SKM-1 (cell line): ENCODE data around the gene IMMP2L.

Source experiments
- DNase-seq: peaks from one replicate; lab custom pipeline; 2025; ENCODE audit not compliant: unreplicated experiment; lab: John Stamatoyannopoulos, UW

IMMP2L gene

DNA sequence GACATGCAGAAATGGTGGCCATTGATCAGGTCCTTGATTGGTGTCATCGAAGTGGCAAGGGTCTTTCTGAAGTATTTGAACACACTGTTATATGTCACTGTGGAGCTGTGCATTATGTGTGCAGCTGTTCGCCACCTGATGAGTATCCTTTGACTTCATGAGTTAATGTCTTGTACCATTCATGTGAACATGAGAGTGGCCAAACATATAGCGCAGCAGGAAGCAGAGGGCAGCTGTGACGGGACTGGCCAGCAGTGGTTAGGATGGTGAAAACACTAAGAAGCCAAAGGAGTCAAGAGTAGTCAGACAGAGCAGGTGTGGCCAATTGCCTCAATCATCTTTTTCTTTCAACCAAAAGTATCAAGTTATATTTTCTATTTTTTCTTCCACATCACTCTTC is 167.4 kb downstream of the IMMP2L start:
- no peak for DNase-seq

DNA sequence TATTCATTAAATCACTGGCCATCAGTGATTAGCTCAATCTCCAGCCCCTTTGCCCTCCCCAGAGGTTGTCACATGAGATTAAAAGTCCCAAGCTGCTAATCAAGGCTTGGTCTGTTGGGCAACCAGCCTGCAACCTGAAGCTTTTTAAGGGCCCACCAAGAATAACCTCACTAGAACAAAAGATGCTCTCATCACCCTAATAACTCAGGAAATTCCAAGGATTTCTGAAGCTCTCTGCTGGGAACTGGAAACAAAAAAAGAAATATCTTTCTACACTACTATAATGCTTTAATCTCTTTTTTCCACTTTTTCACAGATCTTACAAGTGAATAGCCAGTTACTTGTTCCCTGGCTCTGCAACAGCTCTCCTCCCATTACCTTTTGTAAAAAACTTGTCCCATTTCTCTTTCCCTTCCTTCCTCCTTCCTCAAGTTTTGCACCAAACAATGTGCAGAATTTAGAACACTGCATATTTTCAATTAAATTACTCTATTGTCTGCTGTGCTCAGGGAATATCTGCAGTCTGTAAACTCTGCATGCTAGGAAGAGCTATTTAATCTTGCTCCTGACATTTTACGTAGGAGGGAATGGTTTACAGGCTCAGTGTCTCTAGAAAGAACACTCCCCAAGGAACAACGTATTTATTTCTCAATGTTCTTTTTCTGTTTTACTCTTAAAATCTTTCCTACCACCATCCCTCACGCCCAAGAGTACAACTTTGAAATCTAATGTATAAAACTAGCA is 169.1 kb downstream of the IMMP2L start:
- DNase-seq = no peak

GRCh38 chr7:111392294-111392693 is 170.0 kb downstream of the IMMP2L start:
- no peak for DNase-seq

DNA sequence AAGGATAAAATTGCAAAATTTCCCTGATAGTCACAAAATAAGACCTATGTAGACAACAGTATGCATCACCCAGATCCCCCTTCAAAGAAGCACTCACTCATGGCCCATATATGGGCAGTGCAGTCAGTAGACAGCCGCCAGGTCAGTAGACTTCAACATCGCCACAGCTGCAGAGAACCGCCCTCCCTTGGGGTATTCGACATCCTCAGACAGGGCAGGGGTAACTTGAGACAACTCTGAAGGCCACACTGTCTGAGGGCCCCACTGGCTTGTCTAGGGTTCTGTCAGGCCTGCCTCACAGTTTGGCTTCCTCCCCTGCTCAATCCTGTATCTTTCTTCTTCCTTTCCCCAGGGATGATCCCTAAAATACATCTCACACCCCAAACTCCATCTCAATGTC is 172.3 kb downstream of the IMMP2L start:
- no peak for DNase-seq

- DNase-seq = no peak
Measured at GRCh38 chr7:111388912-111389311, 173.4 kb downstream of the IMMP2L start.

DNA sequence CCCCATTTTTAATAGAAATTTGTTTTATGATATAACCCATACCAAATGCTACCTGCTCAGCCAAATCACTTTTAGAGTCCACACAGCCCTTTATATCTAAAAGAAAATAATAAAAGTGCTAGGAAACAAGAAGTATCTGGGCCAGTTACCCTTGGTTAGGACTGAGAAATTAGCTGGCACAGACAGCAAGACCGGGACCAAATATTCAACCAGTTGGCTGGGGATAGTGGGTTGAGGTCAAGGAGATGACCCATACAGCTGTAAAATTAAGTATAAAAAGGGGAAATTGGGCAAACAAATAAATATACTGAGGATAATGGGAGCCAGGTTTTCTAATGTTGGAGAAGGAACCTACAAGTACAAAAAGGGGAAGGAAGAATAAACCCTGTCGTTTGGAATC is 174.3 kb downstream of the IMMP2L start:
- DNase-seq = no peak

DNA sequence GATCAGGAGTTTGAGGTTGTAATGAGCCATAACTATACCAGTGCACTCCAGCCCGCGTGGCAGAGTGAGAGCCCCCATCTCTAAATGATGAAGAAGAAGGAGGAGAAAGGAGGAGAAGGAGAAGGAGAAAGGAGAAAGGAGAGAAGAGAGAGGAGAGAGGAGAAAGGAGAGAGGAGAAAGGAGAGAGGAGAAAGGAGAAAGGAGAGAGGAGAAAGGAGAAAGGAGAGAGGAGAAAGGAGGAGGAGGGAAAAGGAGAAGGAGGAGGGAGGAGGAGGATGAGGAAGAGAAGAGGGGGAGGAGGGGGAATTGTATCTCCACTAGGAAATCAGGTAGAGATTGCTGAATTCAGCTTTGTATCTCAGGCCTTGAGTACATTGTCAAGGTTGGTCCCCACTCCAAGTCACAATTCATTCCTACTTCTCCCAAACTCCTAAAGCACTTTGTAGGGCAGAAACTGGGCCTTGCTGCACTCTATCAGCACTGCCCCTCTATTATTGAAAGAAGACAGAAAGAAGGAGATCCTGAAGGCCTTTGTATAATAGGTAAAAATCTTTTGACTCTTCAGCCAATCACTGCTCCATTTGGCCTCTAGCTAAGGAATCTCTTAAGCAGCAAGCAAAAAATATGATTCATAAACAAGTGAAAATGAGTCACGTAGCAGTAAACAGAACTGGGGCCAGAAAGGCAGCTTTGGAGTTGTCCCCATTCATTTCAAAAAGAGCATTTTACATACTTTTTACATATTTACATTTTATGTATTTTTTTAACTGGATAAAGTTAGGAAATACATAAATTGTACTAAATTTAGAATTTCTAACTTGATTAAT is 178.0 kb downstream of the IMMP2L start:
- no peak for DNase-seq

GRCh38 chr7:111383133-111383532 is 179.2 kb downstream of the IMMP2L start:
- DNase-seq = no peak

GRCh38 chr7:111381590-111381989 is 180.7 kb downstream of the IMMP2L start:
- no peak for DNase-seq

- no peak for DNase-seq
Measured at GRCh38 chr7:111380945-111381344, 181.3 kb downstream of the IMMP2L start.

DNA sequence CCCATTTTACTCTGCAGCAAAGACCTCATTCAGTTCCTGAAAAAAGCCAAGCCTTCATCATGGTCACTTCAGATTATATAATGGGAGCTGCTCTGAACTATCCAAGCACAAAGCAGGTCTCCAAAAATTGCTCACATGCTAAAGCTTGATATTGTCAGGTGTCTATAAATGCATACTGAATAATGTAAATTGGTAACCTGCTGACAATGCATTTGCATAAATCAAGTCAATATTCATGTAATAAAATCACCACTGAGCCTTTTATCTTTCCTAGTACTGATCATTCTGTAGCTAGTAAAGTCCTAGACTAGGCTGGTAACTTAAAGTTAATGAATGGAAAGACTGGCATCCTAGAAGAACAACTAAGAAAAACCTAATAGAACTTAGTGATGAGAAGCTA is 188.3 kb downstream of the IMMP2L start:
- DNase-seq = no peak

DNA sequence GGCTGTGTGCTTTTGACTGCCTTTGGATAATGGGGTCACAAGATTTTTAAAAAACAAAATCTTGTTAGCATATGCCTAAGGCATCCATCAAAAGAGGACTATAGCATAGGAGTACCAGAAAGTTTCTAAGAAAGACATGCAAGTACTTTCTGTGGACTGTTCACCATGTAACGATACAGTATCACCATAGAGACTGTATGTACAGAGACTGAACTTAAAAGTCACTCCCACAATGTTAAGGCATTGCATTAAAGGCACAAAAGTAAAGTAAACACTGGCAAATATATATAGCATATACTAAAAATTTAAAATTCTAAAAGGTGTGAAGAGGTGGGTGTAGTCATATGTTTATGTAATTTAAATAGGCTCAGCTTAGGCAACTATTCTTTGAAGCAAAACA is 190.9 kb downstream of the IMMP2L start:
- DNase-seq = no peak

GRCh38 chr7:111370002-111370401 is 192.3 kb downstream of the IMMP2L start:
- DNase-seq = no peak

DNA sequence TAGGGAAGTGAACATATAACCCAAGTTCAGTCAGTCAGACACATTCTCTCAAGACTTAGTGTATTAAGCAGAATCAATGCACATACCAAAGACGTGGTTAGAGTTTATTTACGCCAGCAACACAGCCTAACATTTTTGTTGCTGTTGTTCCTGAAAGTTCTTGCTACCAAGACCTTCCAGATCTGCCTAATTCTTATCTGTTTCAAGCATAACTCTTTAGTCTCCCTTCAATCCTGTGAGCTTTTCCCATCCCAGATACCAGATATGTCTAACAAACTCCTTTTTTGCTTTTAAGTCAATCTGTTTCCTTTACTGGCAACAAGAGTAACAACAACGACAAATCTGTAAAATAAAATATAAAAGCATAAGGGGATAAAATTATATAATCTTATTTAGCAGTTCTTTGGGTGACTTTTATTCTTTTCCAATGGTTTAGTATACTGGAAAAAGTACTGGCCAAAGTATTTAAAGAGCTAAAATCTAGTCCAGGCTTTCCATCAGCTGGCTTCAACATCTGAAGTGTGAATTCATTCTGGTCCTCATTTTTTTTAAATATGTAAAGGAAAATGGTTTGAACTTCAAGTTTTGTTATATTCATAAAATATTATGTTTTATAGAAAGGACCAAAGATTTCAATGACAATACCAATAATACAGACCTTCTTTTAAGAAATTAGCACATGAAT is 193.8 kb downstream of the IMMP2L start:
- DNase-seq = no peak

DNA sequence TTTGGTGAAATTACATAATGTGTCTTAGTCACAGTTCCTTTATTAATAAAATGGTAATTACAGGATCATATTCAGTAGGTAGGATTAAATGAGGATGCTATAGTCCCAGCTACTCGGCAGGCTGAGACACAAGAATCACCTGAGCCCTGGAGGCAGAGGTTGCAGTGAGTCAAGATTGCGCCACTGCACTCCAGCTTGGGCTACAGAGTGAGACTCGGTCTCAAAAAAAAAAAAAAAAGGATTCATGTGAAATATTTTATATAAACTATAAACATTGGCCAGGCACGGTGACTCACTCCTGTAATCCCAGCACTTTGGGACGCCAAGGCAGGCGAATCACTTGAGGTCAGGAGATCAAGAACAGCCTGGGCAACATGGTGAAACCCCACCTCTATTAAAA is 197.9 kb downstream of the IMMP2L start:
- no peak for DNase-seq

- DNase-seq = no peak
Measured at GRCh38 chr7:111363099-111363498, 199.2 kb downstream of the IMMP2L start.

DNA sequence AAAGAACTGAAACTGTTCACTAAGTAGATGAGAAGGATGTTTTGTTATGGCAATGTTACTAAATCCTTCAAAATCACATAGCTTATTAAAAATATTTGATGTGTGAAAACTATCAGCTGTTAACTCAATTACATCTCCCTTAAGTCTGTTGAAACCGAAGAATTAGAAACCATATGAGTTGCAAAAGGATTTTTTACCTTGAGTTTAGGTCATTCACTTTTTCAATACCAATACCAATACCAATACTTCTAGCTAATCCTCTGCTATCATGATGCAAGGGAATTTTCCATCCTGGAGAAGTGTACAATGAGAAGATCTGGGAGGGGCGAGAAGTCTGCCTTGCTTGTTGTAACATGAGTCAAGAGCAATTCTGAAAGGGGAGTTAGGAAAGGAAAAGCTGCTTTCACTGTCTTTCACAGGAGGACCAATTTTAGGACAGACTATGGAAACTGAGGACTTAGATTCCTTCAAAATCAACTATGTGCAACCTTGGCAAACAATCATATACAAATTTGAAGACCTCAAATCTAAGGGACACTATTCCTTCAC is 199.7 kb downstream of the IMMP2L start:
- no peak for DNase-seq

DNA sequence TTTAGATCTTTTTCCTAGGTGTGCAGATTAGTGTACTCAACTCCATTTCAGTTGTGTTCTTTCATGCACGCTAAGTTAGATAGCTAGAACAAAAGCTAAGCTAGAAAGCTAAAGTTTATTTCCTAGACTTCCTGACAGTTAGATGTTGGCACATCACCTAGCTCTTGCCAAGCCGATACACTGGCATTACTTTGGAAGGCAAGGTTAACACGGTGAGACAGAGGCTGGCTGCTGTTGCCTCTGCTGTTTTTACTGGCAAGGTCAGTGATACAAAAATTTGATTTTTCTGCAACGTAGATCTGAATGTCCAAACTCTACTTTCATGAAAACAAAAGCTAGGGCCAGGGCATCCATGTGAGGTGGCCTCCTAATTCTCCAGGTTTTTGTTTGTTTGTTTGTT is 203.4 kb downstream of the IMMP2L start:
- DNase-seq = no peak

DNA sequence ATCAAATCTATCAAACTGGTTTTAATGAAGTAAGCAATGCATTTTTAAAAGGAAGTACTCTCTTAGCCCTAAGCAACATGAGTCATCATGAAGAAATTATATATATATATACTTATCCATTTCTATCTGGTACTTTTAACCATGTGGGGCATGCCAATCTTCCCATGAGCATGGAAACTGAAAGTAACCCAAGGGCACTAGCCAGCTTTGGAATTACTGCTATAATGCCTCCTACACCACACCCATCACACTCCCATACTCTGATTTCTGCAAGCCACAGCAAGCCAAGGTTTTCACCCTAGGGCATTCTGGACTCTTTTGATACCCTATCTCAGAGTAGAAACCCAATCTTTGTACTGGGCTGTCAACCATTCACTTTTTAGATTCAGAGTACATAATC is 204.6 kb downstream of the IMMP2L start:
- no peak for DNase-seq

DNA sequence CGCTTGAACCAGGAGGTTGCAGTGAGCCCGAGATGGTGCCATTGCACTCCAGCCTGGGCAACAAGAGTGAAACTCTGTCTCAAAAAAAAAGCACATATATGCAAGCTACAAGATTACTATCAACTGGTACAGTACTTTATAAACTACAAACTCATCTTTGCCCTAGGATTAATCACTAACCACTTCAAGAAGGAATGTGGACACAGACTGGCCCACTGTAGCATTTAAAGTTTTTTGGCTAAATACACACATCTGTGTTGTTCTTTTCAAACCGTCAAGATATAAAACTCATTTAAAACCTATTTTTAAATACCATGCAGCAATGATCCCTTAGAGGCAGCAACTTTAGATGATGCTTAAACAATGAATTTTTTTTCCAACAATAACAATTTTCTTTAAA is 205.4 kb downstream of the IMMP2L start:
- DNase-seq = no peak

DNA sequence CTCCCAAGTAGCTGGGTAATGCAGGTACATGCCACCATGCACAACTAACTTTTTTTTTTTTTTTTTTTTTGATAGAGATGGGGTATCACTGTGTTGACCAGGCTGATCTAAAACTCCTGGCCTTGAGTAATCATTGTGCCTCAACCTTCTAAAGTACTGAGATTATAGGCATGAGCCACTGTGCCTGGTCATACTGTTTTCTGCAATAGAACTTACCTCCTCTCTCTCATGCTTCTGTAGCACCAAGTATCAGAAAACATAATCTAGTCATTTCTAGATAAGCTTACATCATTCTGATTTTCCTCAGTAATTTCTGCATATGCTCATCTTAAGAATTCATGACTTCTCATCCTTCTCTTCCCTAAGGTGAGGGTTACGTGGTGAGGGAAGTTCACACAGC is 210.0 kb downstream of the IMMP2L start:
- DNase-seq = no peak

DNA sequence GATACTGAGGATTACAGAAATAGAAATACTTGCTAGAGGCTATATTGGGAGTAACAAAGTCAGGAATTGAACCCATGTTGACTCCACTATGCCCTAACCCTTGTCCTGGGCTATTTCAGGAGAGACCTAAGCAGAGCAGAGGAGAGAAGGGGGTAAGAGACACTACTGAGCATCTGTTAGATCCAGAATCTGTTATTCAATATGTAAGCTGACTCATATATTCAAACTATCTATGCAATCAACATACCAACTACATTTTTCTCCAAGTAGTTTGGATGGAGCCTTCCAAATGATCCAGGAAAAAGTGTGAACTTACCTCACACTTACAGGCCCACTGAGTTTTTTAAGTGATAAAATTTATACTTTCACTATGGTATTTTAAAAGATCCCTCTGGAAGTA is 216.1 kb downstream of the IMMP2L start:
- no peak for DNase-seq
